GM20431 (cell line): ENCODE measurements around the gene MYOC.

Experiments
- in situ Hi-C: fragments of 300-500 bp; cut with MseI, MboI; formaldehyde crosslinking; loops from one replicate; pipeline ENCODE4 v1.15.0; 2020; ENCODE audit warnings: low sequenced_read_pairs; ENCODE audit not compliant: unreplicated experiment

MYOC gene

GRCh38 chr1:171654201-171654941, 1.9 kb upstream of the MYOC start:
- in situ Hi-C loops, result no loop called here

DNA sequence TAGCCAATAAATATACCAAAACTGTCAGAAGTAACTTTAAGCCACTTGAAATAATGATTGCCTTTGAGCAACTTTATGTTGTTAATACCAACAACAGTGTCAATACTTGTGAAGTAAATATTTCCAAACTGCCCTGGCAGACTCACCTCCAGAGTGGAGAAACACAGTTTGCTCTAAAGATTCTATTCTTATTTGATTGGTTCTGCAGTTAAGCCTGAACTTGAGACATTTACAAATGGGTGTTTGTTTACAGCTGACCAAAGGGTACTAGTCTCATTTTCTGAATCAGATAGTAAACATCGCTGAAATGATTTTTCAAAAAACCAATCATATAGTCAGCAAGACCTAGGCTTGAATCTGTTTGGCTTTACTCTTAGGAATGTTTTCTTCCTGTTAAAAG, 1.3 kb upstream of the MYOC start:
- in situ Hi-C loops, result no loop called here

DNA sequence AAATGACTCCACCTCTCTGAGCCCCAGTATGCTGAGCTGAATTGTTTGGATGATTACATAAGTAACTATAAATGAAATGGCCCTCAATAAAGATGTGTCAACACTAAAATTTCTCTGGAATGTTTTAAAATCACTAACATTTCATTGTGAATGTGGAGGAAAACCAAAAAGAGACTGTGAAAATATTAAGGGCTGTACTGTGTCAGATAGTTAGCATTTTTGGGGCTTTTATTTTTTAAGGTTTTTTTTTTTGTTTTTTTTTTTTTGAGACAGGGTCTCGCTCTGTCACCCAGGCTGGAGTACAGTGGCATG, 6.3 kb downstream of the MYOC start:
- in situ Hi-C loops, result loop anchor here (25.0 kb wide), 1 partner anchor 341 kb away; no protein-coding TSS in a partner anchor

- in situ Hi-C loops, result loop anchor here (25.0 kb wide), 1 partner anchor 342 kb away; no protein-coding TSS in a partner anchor
Measured at GRCh38 chr1:171645553-171646248, 6.8 kb downstream of the MYOC start.

DNA sequence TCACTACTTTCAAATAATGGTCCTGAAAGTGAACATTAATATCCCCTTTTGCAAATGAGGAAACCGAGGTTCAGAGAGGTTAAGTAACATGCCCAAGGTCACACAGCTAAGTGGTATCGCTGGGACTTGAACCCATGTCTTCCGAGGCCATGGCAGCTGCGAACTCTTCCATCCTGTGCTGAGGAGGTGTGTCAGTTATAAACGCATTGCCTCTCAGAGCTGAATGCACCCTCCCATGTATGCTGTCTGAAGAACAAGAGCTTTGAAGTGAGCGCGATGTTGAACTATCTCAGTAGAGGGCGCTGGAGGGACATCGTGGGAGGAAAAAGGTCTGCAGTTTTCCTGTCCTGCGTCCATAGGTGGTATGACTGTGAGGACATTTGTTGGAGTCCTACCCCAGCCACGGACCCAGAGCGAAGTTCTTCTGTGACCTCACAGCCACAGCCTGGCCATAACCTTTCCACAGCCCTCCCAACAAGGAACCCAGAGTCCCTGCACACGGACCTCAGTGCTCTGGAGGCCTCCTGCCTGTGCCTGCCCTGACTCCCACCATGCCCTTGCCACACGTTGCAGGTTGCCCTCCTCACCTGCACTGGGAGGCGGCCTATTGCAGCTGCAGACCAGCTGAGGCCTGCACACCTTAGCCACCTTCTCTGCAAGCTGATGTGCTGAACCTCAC, 7.5 kb downstream of the MYOC start:
- in situ Hi-C loops, result loop anchor here (25.0 kb wide), 1 partner anchor 342 kb away; no protein-coding TSS in a partner anchor

GRCh38 chr1:171643156-171643555, 9.3 kb downstream of the MYOC start:
- in situ Hi-C loops, result loop anchor here (25.0 kb wide), 1 partner anchor 344 kb away; no protein-coding TSS in a partner anchor

- in situ Hi-C loops, result loop anchor here (25.0 kb wide), 1 partner anchor 345 kb away; no protein-coding TSS in a partner anchor
Measured at GRCh38 chr1:171642197-171642596, 10.3 kb downstream of the MYOC start.

DNA sequence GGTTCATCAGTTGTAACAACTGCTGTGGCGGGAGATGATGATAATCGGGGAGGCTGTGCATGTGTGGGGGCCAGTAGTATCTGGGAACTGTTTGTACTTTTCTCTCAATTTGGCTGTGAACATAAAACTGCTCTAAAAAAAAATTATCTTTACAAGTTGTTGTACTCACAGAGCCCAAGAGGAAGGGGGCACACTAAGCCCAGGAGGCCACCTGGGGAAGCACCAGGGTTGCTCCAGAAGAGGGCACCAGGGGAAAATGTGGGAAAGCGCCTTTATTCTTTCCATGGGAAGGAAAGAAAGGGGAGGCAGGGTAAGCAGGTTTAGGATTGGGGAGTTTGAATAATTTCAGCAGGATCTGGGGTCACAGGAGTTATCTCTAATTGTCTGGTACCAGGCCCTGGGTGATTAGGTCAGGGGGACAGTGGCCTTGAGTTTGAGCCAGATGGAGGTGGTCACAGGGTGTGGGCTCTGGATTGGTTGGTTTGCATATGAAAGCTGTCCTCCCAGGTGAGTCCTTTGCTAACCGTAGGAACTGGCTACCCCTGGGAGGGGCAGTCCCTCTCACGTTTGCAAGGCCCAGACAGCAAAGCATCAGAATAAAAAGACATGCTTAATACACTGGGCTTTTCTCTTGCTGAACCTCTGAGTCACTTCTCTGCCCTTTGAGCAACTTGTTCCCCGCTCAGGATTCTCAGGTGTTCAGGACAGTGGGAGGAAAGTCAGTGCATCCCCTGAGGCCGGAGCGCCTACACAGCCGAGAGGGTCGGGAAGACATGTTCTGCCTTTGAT, 11.2 kb downstream of the MYOC start:
- in situ Hi-C loops, result loop anchor here (25.0 kb wide), 1 partner anchor 346 kb away; no protein-coding TSS in a partner anchor

- in situ Hi-C loops, result loop anchor here (25.0 kb wide), 1 partner anchor 347 kb away; no protein-coding TSS in a partner anchor
Measured at GRCh38 chr1:171640225-171640624, 12.3 kb downstream of the MYOC start.

GRCh38 chr1:171637928-171638576, 14.4 kb downstream of the MYOC start:
- in situ Hi-C loops, result loop anchor here (25.0 kb wide), 1 partner anchor 349 kb away; no protein-coding TSS in a partner anchor

- in situ Hi-C loops, result loop anchor here (25.0 kb wide), 1 partner anchor 351 kb away; no protein-coding TSS in a partner anchor
Measured at GRCh38 chr1:171636141-171636540, 16.3 kb downstream of the MYOC start.

DNA sequence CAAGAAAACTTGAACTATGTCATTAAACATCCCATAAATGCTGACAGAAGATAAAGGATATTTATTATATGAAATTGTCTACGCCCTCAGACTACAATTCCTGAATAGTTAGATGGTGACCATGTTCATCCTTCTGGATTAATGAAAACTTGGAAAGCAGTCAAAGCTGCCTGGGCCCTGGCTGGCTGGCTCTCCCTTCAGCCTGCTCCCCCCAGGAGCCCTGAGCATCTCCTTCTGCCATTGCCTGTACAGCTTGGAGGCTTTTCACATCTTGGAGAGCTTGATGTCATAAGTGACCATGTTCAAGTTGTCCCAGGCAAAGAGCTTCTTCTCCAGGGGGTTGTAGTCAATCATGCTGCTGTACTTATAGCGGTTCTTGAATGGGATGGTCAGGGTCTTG, 16.8 kb downstream of the MYOC start:
- in situ Hi-C loops, result loop anchor here (25.0 kb wide), 1 partner anchor 352 kb away; no protein-coding TSS in a partner anchor

GRCh38 chr1:171628225-171628624, 24.3 kb downstream of the MYOC start:
- in situ Hi-C loops, result loop anchor here (25.0 kb wide), 1 partner anchor 359 kb away; no protein-coding TSS in a partner anchor

DNA sequence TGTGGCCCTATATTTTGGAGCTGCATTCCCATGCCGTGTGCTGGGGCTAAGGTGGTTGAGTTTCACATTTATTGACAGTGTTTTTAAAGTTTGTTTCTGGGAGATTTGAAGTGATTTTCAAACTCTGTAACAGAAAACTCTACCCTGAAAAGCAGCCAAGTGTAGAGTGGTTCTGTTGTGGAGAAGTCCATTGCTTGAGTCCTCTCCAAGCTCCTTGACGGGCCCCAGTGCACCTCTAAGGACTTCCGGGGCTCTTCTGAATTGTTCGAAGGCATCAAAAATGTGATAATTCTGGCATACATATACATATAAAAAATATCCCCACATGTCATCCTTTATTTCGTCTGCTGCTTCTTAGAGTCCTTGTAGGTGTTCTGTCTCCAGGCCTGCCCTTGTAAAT, 25.5 kb downstream of the MYOC start:
- in situ Hi-C loops, result loop anchor here (25.0 kb wide), 1 partner anchor 360 kb away; no protein-coding TSS in a partner anchor

- in situ Hi-C loops, result loop anchor here (25.0 kb wide), 1 partner anchor 362 kb away; no protein-coding TSS in a partner anchor
Measured at GRCh38 chr1:171625225-171625624, 27.3 kb downstream of the MYOC start.

- in situ Hi-C loops, result no loop called here
Measured at GRCh38 chr1:171623651-171624331, 28.7 kb downstream of the MYOC start.

DNA sequence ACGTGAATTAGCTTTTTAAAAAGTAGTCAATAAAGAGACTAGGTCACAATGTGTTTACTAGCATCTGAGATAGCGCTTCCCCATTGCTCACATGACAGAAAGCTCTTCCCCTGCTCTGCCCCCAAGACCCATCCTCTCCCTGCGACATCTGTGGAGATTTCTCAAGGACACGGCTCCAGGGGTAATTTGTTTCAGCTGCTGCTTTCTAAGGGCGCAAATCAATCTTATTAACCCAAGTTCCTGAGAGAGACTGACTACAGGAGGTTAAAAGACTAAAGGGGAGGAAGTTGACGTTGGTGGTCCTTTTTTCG, 30.4 kb downstream of the MYOC start, which contains the start of gene MYOCOS:
TSS of gene MYOCOS (plus strand) at position 92 of the 311 bp plus-strand sequence. CDS start 1,641 bp downstream, outside the sequence.
- in situ Hi-C loops, result no loop called here

DNA sequence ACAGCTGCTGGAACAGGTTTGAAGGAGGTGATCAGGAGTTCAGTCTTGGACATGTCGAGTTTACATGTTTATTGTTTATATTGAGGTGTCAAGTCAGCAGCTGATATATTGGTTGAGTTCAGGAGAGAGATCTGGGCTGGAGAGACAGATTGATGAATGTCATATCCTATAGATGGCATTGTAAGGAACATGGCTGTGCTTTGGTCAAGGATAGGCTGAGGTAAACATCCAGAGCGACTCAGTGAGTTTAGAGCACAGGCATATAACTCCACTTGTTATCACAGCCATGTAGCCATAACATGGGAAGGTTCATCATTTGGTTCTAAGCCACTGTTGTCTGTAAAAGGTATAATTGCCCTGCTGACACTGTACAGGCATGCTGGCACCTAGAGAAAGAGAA, 35.9 kb downstream of the MYOC start:
- in situ Hi-C loops, result no loop called here
